C4-2B (cell line): ENCODE results near the gene CYP46A1.

Experiments
- ZFX ChIP-seq: fragments of 450-650 bp; IDR thresholded peaks from 2 replicates; pipeline ENCODE4 v1.6.1; 2017
- TF ChIP-seq, protein P1 (sequence below): fragments of 450-650 bp; conservative IDR thresholded peaks from 2 replicates; pipeline ENCODE4 v1.5.1; 2017; ENCODE audit warnings: mild to moderate bottlenecking

DNA sequence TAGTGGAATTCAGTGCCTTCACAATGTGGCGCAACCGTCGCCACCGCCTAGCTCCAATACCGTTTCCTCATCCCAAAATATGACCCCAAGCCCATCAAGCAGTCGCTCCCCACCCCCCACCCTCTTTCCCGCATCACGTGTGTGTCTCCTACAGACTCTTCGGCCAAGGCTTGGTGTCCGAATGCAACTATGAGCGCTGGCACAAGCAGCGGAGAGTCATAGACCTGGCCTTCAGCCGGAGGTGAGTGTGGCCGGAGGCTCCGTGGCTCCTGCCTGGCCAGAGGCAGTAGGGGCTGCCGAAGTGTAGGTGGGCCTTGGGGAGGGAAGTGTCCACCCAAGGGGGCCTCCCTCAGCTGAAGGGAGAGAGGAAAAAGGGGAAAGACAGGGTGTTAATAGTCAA, 15.8 kb downstream of the CYP46A1 start:
- TF ChIP-seq, protein P1, sequence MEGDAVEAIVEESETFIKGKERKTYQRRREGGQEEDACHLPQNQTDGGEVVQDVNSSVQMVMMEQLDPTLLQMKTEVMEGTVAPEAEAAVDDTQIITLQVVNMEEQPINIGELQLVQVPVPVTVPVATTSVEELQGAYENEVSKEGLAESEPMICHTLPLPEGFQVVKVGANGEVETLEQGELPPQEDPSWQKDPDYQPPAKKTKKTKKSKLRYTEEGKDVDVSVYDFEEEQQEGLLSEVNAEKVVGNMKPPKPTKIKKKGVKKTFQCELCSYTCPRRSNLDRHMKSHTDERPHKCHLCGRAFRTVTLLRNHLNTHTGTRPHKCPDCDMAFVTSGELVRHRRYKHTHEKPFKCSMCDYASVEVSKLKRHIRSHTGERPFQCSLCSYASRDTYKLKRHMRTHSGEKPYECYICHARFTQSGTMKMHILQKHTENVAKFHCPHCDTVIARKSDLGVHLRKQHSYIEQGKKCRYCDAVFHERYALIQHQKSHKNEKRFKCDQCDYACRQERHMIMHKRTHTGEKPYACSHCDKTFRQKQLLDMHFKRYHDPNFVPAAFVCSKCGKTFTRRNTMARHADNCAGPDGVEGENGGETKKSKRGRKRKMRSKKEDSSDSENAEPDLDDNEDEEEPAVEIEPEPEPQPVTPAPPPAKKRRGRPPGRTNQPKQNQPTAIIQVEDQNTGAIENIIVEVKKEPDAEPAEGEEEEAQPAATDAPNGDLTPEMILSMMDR = no peak
- TF ChIP-seq ZFX = no peak
